Breast epithelium (tissue), 4 donors: ENCODE measurements around the gene LPIN3. TPM values are rescaled to one million over a fixed set of nuclear protein-coding genes. Genes with fewer than 3 reads are reported as not detected.
"Not testable (repeated sequence)": the region's sequence is repeated elsewhere in the genome, so short reads cannot be mapped to it uniquely, and the experiment has no call there.

ENCODE experiments used
- DNase-seq, 2 donors: peaks; one replicate each; pipeline ENCODE4 v3.0.0-alpha.2; 2019; ENCODE audit warnings: low spot score in 2 of 2
- H3K27ac ChIP-seq, 2 donors: fragments of 200-600 bp; sonication (generic) in 1 of 2; one replicate each; pipeline ENCODE4 v1.5.1; 2016 to 2019; ENCODE audit warnings: mild to moderate bottlenecking in 1 of 2
- H3K27me3 ChIP-seq, 2 donors: fragments of 200-600 bp; sonication (generic) in 1 of 2; one replicate each; pipeline versions ENCODE4 v1.5.1 to v1.6.0; 2017 to 2019; ENCODE audit warnings: control low read depth in 1 of 2, mild to moderate bottlenecking in 1 of 2
- H3K36me3 ChIP-seq: fragments of 200-600 bp; one replicate; pipeline ENCODE4 v1.5.1; 2019
- H3K4me1 ChIP-seq, 2 donors: fragments of 200-600 bp; sonication (generic); one replicate each; pipeline ENCODE4 v1.5.1; 2016 to 2019; ENCODE audit warnings: control low read depth in 1 of 2
- H3K4me3 ChIP-seq, 3 donors: fragments of 200-600 bp; sonication (generic); 1 replicate in 2 of 3; 2 replicates in 1 of 3; pipeline ENCODE4 v1.5.1; 2016 to 2019; ENCODE audit warnings: mild to moderate bottlenecking in 3 of 3, moderate library complexity in 2 of 3
- H3K9me3 ChIP-seq, 2 donors: fragments of 200-600 bp; sonication (generic) in 1 of 2; one replicate each; pipeline ENCODE4 v1.5.1; 2016 to 2019; ENCODE audit warnings: control low read depth in 1 of 2
- POLR2A ChIP-seq: fragments of 450-650 bp; IDR thresholded peaks from one replicate; pipeline ENCODE4 v1.6.1; 2016; ENCODE audit warnings: antibody characterized with exemption, mild to moderate bottlenecking, moderate library complexity
- POLR2AphosphoS5 ChIP-seq, 3 donors: sonication (generic); formaldehyde crosslinking; IDR thresholded peaks; one replicate each; pipeline ENCODE4 v1.6.1; 2017; ENCODE audit warnings: antibody characterized with exemption in 3 of 3
- intact Hi-C: fragments of 100-400 bp; cut with DNase I; formaldehyde crosslinking; loops from one replicate; pipeline ENCODE4 v1.15.1; 2023; ENCODE audit warnings: low total_unique reads
- total RNA-seq, 3 donors: library from RNA; depleted of rRNA; stranded (reverse); fragments of >200 nt; gene quantifications; one replicate each; pipeline ENCODE4 v1.1.0, GENCODE V29; 2016
- TF ChIP-seq, protein P1 (sequence below), 3 donors: fragments of 450-650 bp; IDR thresholded peaks; one replicate each; pipeline ENCODE4 v1.5.1; 2016 to 2017; ENCODE audit warnings: antibody characterized with exemption in 3 of 3, mild to moderate bottlenecking in 3 of 3, moderate library complexity in 3 of 3

LPIN3 gene
- total RNA-seq, 3 donors from 2014 or later = 20.8 to 43.2 (median 39.0) TPM

DNA sequence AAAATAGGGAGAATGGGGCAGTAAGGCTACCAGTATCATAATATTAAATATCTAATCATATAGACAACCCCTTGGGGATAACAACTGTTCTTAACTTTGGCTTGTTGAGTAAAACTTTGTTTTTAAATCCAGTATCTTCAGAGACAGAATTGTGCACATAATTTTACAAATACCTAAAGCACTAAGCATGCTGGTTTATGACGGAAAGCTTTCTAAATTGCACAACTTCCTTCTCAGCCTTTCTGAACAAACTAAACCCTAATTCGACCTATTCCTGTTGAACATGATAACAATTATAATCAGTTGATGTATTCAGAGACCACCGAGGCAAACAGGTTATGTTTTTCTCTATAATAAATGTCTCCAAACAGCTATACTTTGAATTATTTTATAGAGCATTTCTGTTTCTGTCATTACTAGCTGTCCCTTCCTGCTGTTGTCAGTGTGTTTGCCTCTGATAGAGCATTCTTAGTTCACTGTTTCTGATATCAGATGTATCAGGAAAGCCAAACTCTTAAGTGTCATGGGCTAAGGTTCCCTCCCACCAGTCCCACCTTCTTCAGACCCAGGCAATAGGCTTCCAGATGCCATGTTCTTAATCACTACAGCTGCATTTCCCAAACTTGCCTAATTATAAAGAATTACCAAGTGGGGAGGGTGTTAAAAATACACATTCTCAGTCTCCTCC lies 31.8 kb upstream of the LPIN3 start:
- no peak for DNase-seq
- intact Hi-C loops = no loop called here
- H3K4me1 ChIP-seq = peaks cover 0 to 7% of the 10 kb centered on the region in 2 donors
- H3K27me3 ChIP-seq = no peaks in the 10 kb centered on the region
- H3K27ac ChIP-seq = peak overlapping the region; percentile 18 to 82
- TF ChIP-seq, protein P1, sequence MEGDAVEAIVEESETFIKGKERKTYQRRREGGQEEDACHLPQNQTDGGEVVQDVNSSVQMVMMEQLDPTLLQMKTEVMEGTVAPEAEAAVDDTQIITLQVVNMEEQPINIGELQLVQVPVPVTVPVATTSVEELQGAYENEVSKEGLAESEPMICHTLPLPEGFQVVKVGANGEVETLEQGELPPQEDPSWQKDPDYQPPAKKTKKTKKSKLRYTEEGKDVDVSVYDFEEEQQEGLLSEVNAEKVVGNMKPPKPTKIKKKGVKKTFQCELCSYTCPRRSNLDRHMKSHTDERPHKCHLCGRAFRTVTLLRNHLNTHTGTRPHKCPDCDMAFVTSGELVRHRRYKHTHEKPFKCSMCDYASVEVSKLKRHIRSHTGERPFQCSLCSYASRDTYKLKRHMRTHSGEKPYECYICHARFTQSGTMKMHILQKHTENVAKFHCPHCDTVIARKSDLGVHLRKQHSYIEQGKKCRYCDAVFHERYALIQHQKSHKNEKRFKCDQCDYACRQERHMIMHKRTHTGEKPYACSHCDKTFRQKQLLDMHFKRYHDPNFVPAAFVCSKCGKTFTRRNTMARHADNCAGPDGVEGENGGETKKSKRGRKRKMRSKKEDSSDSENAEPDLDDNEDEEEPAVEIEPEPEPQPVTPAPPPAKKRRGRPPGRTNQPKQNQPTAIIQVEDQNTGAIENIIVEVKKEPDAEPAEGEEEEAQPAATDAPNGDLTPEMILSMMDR (IDR thresholded peaks at IDR 0.05) = no peak
- TF ChIP-seq POLR2AphosphoS5 (IDR thresholded peaks at IDR 0.05) (no peak), POLR2A (no peak)
- no peak overlapping the region for H3K4me3 ChIP-seq
- H3K9me3 ChIP-seq = no peaks in the 10 kb centered on the region
- no peaks in the 10 kb centered on the region for H3K36me3 ChIP-seq

DNA sequence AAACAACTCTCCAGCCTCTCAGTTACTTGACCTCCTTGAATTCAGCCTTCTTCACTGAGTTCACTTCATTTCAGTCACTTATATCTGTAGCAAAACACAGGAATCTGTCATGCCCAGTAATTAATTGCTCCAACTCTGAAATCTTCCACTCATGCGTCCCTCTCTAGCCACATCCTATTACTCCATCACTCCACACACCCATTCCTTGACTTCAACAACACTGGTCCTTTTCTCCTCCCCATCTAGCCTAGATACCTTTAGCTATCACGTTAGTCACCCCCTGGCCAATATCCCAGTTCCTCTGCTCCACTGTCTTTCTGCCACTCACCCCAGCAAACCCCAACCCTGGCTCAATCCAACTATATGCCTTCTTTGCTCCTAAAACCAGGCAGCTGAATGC lies 30.8 kb upstream of the LPIN3 start:
- TF ChIP-seq, protein P1 (IDR thresholded peaks at IDR 0.05) = no peak
- TF ChIP-seq POLR2A (no peak), POLR2AphosphoS5 (IDR thresholded peaks at IDR 0.05) (no peak)
- H3K27me3 ChIP-seq = no peaks in the 10 kb centered on the region
- no peak overlapping the region for H3K4me3 ChIP-seq
- peak overlapping the region; percentile 23 to 82 for H3K27ac ChIP-seq
- no peaks in the 10 kb centered on the region for H3K36me3 ChIP-seq
- no peaks in the 10 kb centered on the region for H3K9me3 ChIP-seq
- intact Hi-C loops = no loop called here
- H3K4me1 ChIP-seq = peaks cover 0 to 7% of the 10 kb centered on the region in 2 donors
- DNase-seq = no peak

DNA sequence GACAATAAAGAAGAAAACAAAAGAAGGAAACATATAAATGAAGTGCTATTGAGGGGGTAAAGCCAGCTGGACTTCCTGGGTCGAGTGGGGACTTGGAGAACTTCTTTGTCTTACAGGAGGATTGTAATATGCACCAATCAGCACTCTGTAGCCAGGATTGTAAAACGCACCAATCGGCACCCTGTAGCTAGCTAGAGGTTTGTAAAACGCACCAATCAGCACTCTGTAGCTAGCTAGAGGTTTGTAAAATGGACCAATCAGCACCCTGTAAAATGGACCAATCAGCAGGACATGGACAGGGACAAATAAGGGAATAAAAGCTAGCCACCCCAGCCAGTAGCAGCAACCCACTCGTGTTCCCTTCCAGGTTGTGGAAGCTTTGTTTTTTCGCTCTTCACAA lies 28.6 kb upstream of the LPIN3 start:
- H3K4me3 ChIP-seq, H3K27me3 ChIP-seq, H3K27ac ChIP-seq, H3K4me1 ChIP-seq, H3K36me3 ChIP-seq, DNase-seq, intact Hi-C loops, H3K9me3 ChIP-seq: not testable (repeated sequence)

GRCh38 chr20:41314386-41314785 lies 26.2 kb upstream of the LPIN3 start:
- intact Hi-C loops = no loop called here
- Histone ChIP-seq H3K27ac (peak overlapping the region in 1 of 2 donors; percentile 62), H3K36me3 (no peaks in the 10 kb centered on the region), H3K27me3 (no peaks in the 10 kb centered on the region), H3K4me3 (no peak overlapping the region), H3K9me3 (no peaks in the 10 kb centered on the region), H3K4me1 (no peaks in the 10 kb centered on the region)
- TF ChIP-seq POLR2AphosphoS5 (IDR thresholded peaks at IDR 0.05) (no peak), POLR2A (no peak)
- TF ChIP-seq, protein P1 (IDR thresholded peaks at IDR 0.05) = no peak
- no peak for DNase-seq

- no peak for TF ChIP-seq POLR2AphosphoS5 (IDR thresholded peaks at IDR 0.05)
- no peak for DNase-seq
- Histone ChIP-seq H3K27ac (peak overlapping the region; percentile 77 to 95), H3K9me3 (no peaks in the 10 kb centered on the region), H3K27me3 (no peaks in the 10 kb centered on the region), H3K36me3 (no peaks in the 10 kb centered on the region), H3K4me3 (peak overlapping the region; percentile 81 to 97 (median 84)), H3K4me1 (no peaks in the 10 kb centered on the region)
- intact Hi-C loops = no loop called here
These were observed 24.6 kb upstream of the LPIN3 start for GRCh38 chr20:41316051-41316450.

DNA sequence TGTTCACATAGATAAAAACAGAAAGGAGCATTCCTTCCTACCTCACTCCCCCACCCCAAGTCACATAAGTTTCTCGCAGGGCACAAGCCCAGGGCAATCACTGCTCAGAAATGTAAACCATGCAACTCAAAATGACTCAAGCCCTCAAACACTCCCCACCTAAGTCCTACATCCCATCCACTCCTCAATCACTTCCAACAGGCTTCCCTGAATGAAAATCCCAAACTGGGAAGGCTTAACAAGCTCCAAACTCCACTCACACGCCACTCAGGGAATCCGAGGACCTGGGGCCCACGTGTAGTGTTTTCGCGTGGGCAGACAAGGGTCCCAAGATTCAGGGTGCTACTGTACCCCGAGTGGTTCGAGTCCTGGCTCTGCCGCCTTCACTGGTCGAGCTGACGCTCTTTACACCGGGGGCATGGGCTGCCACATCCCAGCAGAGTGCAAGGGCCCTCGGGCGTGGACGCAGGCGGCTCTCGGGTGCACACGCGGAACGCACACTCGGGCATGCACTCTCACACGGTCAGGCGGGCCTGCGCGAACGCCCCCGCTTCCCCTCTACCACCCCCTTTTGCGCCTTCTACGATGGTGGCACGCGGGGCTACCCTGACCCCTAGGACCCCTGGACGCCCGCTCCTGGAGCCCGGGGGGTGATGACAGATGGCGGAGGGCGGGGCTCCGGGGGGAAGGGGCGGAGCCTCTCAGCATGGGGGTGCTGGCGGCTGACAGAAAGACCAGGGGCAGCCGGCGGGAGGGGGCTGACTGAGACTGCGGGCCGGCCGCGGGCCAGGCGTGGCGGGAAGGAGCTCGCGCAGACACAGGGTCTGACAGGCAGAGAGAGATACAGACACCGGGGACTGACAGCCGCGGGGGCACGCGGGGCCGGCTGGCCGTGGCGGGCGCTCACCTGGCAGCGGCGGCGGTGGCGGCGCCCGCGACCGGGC lies 23.7 kb upstream of the LPIN3 start:
- no peaks in the 10 kb centered on the region for H3K4me1 ChIP-seq
- intact Hi-C loops = no loop called here
- no peaks in the 10 kb centered on the region for H3K27me3 ChIP-seq
- peak; percentile 64 to 68 for DNase-seq
- H3K36me3 ChIP-seq = no peaks in the 10 kb centered on the region
- no peaks in the 10 kb centered on the region for H3K9me3 ChIP-seq
- TF ChIP-seq, protein P1 (IDR thresholded peaks at IDR 0.05) = no peak
- peak in 2 of 3 donors; percentile 26 to 59 for TF ChIP-seq POLR2AphosphoS5 (IDR thresholded peaks at IDR 0.05)
- peak overlapping the region; percentile 81 to 97 (median 84) for H3K4me3 ChIP-seq
- H3K27ac ChIP-seq = peak overlapping the region; percentile 77 to 95
